ENCODE results near the gene ARHGAP42. TPM values are rescaled to one million over a fixed set of nuclear protein-coding genes. Genes with fewer than 3 reads are reported as not detected.

ARHGAP42 gene
- total and polyA plus RNA-seq, 3 donors from 2014 or later: 9.8 to 12.1 (median 10.4) TPM

DNA sequence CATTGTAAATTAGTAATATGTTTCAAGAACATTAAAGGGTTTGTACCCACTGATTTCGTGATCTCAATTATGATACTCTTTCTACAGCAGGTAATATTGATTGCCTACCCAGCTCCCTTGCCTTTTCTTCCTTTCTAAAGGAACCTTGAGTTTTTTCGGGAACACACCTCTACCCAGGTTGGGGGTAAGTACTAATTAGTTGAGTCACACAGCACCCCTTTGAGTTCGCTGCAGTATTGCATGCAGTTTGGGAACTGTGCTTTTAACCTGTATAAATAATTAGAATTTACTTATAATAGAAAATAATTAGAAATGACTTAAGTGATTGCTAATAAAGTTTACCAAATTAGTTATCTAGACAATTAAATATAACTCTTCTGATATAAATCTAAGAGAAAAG is 24.9 kb downstream of the ARHGAP42 start:
- 93% methylated on average over 3 of the region's 3 CpGs for WGBS, 2 donors
- TF ChIP-seq, protein P1, sequence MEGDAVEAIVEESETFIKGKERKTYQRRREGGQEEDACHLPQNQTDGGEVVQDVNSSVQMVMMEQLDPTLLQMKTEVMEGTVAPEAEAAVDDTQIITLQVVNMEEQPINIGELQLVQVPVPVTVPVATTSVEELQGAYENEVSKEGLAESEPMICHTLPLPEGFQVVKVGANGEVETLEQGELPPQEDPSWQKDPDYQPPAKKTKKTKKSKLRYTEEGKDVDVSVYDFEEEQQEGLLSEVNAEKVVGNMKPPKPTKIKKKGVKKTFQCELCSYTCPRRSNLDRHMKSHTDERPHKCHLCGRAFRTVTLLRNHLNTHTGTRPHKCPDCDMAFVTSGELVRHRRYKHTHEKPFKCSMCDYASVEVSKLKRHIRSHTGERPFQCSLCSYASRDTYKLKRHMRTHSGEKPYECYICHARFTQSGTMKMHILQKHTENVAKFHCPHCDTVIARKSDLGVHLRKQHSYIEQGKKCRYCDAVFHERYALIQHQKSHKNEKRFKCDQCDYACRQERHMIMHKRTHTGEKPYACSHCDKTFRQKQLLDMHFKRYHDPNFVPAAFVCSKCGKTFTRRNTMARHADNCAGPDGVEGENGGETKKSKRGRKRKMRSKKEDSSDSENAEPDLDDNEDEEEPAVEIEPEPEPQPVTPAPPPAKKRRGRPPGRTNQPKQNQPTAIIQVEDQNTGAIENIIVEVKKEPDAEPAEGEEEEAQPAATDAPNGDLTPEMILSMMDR (IDR thresholded peaks at IDR 0.05): no peak
- no peak for TF ChIP-seq POLR2A (IDR thresholded peaks at IDR 0.05)
- Histone ChIP-seq H3K36me3 (ENCODE audit: low read depth, missing control alignments) (no peaks in the 10 kb centered on the region), H3K4me1 (peaks cover 5% of the 10 kb centered on the region), H3K27me3 (no peaks in the 10 kb centered on the region), H3K4me3 (no peak overlapping the region), H3K27ac (no peak overlapping the region), H3K9me3 (no peaks in the 10 kb centered on the region)
- no peak for DNase-seq
- intact Hi-C loops (cut with DNase I; ENCODE audit: low total_unique reads): no loop called here

DNA sequence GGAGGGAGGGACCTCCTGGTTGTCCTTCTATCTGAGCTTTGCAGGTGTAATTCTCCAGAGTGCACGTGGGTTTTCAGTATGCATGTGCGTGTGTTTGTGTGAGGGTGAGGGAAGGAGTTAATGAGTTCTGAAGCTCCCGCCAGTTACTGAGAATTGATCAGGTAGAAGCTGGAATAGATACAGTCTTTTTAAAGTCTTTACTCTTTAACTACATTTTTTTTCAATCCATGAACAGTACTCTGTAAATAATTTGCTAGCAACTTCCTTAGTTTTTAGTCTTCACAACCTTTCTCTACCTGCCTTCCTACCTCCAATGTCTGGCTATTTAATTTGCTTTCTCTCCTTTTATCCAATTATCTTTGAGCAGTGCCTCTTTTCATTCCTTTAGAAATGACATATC is 25.5 kb downstream of the ARHGAP42 start:
- no peaks in the 10 kb centered on the region for H3K9me3 ChIP-seq
- no peaks in the 10 kb centered on the region for H3K27me3 ChIP-seq
- peaks cover 5% of the 10 kb centered on the region for H3K4me1 ChIP-seq
- H3K4me3 ChIP-seq: no peak overlapping the region
- no peaks in the 10 kb centered on the region for H3K36me3 ChIP-seq (ENCODE audit: low read depth, missing control alignments)
- no peak for DNase-seq
- H3K27ac ChIP-seq: no peak overlapping the region
- TF ChIP-seq, protein P1 (IDR thresholded peaks at IDR 0.05): no peak
- no peak for TF ChIP-seq POLR2A (IDR thresholded peaks at IDR 0.05)
- intact Hi-C loops (cut with DNase I; ENCODE audit: low total_unique reads): no loop called here
- 84 to 88% methylated on average over 3 of the region's 3 CpGs for WGBS, 2 donors

DNA sequence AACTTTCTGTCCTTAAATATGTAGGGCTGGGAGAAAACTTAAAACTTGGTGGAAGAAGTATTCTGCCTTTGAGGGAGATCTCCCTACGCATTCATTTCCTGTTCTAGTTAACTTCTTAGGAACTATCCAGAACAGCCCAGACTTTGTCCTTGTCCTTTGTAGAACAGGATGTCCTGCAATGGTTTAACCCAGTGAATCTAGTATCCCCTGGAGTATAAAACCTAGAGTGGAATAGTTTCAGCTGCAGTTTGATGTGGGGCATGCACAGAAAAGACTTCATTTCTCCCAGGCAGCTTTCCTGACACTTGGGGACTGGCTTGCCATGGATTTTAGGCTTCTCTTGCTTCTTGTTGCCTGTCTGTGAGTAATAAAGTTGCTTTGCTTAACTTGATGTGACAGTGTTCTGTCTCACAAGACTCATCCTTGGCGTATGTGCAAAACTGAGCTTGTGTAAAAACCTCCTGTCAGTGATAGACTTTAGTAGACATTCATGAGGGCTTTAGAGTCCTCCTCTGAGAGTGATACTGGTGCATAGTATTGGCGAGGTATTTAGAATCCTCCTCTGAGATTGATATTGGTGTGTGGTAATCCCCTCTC is 28.2 kb downstream of the ARHGAP42 start:
- WGBS, 2 donors: 75 to 76% methylated on average over 3 of the region's 3 CpGs
- peak overlapping the region in 1 of 2 donors; percentile 18 for H3K27ac ChIP-seq
- no peaks in the 10 kb centered on the region for H3K27me3 ChIP-seq
- H3K9me3 ChIP-seq: no peaks in the 10 kb centered on the region
- H3K4me3 ChIP-seq: no peak overlapping the region
- H3K4me1 ChIP-seq: peaks cover 17% of the 10 kb centered on the region
- no peak for TF ChIP-seq POLR2A (IDR thresholded peaks at IDR 0.05)
- TF ChIP-seq, protein P1 (IDR thresholded peaks at IDR 0.05): no peak
- intact Hi-C loops (cut with DNase I; ENCODE audit: low total_unique reads): no loop called here
- no peak for DNase-seq
- H3K36me3 ChIP-seq (ENCODE audit: low read depth, missing control alignments): no peaks in the 10 kb centered on the region

DNA sequence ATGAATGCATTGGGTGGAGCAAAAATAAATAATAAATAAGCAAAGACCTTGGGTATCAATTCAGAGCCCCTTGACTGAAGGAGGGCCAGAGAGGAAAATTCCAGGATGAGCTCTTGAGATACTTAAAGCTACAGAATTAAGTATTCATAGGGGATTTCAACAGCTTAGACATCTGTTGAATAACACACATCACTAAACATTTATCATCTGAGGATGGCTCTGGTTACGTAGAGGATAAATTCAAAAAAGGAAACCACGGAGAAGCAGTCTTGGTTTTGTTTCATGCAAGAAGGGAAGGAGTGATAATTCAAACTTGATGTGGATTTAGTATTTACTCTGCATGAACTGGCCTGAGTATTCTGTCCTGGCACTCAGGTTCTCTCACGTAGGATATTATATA is 29.8 kb downstream of the ARHGAP42 start:
- intact Hi-C loops (cut with DNase I; ENCODE audit: low total_unique reads): no loop called here
- WGBS, 2 donors: 83 to 93% methylated on average over 3 of the region's 3 CpGs
- H3K27me3 ChIP-seq: no peaks in the 10 kb centered on the region
- H3K36me3 ChIP-seq (ENCODE audit: low read depth, missing control alignments): no peaks in the 10 kb centered on the region
- no peak for DNase-seq
- no peak overlapping the region for H3K4me3 ChIP-seq
- peaks cover 17% of the 10 kb centered on the region for H3K4me1 ChIP-seq
- TF ChIP-seq, protein P1 (IDR thresholded peaks at IDR 0.05): no peak
- no peak for TF ChIP-seq POLR2A (IDR thresholded peaks at IDR 0.05)
- no peaks in the 10 kb centered on the region for H3K9me3 ChIP-seq
- H3K27ac ChIP-seq: no peak overlapping the region

DNA sequence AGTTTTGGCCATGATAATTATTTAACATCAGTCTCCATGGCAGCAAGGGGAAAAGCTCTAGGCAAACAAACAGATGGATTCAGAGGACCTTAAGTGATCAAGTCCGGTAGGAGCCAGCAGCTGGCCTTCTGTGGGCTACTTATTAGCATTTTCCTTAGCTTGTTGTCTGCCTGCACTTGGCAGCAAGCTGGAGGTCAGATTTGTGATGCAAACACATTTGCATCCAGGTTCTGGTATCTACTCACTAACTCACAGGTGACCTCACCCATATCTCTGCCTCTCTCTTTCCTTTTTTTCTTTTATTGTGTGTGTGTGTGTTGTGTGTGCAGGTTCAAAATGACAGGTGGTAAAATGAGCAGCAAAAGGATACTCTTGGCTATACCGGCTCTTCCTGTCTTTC is 32.3 kb downstream of the ARHGAP42 start:
- no peak overlapping the region for H3K27ac ChIP-seq
- no peaks in the 10 kb centered on the region for H3K9me3 ChIP-seq
- H3K27me3 ChIP-seq: no peaks in the 10 kb centered on the region
- H3K36me3 ChIP-seq (ENCODE audit: low read depth, missing control alignments): no peaks in the 10 kb centered on the region
- 17 to 27% methylated on average over 2 of the region's 2 CpGs for WGBS, 2 donors
- H3K4me1 ChIP-seq: peaks cover 17% of the 10 kb centered on the region
- intact Hi-C loops (cut with DNase I; ENCODE audit: low total_unique reads): no loop called here
- TF ChIP-seq, protein P1 (IDR thresholded peaks at IDR 0.05): no peak
- no peak for TF ChIP-seq POLR2A (IDR thresholded peaks at IDR 0.05)
- H3K4me3 ChIP-seq: no peak overlapping the region
- peak; percentile 33 for DNase-seq

Data from testis (tissue), 3 donors.